ENCODE results near the gene RASA3.
"Not testable (repeated sequence)": the region's sequence is repeated elsewhere in the genome, so short reads cannot be mapped to it uniquely, and the experiment has no call there.

The RASA3 gene

DNA sequence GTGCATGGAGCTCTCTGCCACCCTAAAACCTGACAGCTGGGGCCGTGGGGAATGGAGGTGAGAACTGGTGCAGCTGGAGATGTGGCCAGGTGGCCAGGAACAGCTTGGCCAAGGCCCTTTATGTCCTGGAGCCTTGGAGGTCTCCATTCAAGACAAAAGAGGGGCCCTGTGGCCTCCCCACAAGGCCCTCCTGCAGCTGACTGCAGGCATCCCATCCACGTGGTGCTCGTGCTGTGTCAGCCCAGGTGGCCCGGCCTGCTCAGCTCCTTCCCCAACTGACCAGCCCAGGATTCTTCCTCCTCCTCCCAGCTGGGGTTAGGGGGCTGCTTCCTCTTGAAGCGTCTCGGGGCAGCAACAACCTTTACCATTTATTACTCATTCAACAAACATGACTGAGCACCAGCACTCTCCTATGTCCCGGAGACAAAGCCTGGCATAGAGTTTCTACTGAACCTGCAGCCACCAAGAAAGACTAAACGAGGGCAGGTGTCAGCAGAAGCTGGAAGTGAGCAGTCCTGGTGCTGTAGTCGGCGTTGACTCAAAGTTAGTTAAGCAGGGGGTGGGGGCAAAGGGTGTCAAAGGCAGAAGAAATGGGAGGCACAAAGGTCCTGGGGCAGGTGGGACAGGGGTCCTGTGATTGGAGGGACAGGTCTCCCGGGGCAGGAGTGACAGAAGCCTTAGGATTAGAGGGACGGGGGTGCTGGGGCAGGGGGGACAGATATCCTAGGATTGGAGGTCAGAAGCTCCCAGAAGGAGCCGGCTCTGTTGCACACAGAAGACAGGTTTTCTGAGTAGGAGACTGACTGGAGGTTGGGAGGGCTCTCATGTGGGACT lies 135.3 kb downstream of the RASA3 start:
- no peak for DNase-seq

DNA sequence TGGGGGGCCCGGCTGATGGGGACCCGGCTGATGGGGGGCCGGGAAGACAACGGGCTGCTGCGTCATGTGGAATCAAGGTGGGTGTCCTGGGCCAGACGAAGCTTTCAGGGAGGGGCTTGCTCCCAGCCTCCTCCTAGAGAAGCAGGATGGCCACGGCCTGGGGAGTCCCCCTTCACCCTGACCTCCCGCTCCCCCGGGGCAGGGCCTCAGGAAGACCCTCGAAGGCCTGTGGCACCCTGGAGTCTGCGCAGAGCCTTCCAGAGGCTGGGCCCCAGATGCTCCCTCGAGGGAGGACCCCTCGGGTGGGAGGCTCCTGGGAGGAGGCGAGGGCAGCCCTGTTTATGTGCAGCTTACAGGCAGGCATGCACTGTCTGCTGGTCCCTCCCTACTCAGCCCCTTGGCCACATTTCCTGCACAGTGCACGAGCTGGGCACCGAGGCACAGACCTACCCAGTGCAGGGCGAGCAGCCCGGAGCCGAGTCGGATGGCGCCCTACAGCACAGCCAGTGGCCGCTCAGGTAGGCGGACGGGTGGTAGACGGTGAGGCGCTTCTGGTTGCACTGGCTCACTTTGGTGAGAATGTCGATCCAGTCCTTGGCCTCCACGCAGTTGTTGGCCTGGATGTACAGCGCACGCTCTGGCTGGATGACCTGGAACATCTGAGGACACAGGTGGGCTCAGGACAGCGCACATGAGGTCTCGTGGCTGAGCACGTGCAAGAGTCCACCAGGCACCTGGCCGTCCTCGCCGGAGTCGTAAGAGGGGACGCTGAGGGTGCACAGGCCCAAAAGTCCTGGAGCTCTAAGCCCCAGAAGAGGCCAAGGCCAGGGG lies 136.1 kb downstream of the RASA3 start:
- no peak for DNase-seq

GRCh38 chr13:113995051-113995601 lies 137.3 kb downstream of the RASA3 start:
- no peak for DNase-seq

DNA sequence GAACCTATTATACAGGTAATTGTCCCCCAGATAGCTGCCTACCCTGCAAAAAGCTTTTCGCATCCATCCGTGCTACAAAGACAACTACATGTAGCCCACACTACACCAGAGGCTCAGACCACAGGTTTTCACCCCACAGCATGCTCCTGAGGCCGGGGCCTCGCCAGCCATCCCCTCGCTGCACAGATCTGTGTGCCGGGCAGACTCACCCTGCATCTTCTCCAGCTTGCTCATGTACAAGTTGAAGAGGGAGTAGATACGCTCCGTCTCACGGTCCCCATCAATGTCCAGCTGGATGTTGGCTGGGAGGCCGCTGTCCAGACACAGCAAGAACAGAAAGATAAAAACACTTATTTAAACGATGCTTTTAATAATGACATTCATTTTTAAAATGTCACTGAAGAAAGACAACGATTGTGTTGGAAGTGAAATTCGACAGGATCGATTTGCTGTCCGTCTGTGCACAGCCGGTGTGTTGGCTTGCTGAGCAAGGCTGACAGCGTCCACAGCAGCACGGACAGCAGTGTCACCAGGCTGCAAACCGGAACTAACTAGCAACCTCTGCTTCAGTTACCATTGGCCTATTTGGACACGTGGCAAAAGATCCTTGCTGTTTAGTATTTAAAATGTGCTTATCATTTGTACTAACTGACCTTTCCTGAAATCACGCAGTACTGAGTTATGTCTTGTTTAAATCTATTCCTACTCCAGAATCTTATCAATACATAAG lies 140.0 kb downstream of the RASA3 start:
- DNase-seq, result no peak

GRCh38 chr13:113991676-113992179 lies 140.7 kb downstream of the RASA3 start:
- no peak for DNase-seq

- DNase-seq, result no peak
These were observed 141.2 kb downstream of the RASA3 start for GRCh38 chr13:113991191-113991669.

DNA sequence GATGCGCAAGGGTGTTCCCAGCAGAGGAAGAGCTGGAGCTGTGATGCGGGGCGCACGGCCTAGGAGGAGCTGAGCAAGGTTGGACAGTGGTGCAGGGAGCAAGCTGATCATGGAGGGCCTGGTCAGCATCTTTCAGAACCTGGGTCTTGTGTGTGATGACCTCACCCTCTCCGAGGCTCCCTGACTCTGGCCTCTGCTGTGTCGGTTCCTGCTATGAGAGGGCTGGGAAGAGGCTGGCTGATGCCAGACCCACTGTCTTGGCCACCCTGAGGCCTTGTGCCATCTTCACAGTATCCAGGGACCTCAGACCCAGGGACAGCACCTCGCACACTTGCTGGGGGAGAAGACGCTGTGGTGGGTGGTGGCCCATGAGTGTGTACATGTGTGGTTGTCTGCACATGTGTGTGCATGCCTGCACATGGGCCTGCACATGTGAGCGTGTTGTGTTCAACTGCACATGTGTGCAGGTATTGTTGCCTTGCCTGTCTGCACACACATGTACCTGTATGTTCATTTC lies 142.0 kb downstream of the RASA3 start:
- DNase-seq, result no peak

- DNase-seq, result no peak
These were observed 142.7 kb downstream of the RASA3 start for GRCh38 chr13:113989585-113990300.

GRCh38 chr13:113988859-113989258 lies 143.6 kb downstream of the RASA3 start:
- not testable (repeated sequence) for DNase-seq

DNA sequence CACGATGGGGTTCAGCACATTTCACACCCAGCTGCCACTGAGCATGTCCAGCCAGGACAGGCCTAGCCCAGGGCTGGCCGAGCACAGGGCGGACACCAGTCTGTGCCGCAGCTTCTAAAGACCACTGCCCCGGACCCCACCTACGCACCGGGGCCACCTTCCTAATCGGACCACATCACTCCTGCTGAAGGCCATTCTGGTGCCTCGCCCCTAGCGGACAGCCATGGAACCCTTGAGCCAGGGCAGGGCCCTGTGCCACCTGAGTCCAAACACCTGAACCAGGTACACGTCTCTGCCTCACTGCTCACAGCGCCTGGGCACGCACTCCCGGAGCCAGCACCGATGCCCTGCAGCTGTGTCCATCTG lies 150.1 kb downstream of the RASA3 start:
- no peak for DNase-seq

- DNase-seq, result no peak
These were observed 150.7 kb downstream of the RASA3 start for GRCh38 chr13:113981611-113982295.

DNA sequence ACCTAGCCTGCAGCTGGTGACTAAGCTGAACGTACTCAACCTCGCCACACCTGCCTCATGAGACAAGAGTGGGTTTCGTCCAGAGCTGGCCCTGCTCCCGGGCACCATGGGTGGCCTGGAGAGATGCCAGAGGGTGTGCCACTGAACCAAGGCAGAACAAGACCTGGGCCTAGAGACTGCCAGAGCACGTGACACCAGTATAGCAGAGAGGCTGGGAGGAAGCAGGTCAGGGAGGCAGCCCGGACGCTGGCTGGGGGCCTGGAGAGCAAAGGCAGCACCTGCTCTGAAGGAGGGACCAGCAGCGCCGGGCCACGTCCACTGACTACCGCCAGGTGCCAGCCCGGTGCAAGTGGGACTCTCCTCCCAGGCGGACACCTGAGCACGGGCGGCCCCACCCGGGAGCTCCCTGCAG lies 151.2 kb downstream of the RASA3 start:
- no peak for DNase-seq

GRCh38 chr13:113980489-113981064 lies 151.8 kb downstream of the RASA3 start:
- no peak for DNase-seq

DNA sequence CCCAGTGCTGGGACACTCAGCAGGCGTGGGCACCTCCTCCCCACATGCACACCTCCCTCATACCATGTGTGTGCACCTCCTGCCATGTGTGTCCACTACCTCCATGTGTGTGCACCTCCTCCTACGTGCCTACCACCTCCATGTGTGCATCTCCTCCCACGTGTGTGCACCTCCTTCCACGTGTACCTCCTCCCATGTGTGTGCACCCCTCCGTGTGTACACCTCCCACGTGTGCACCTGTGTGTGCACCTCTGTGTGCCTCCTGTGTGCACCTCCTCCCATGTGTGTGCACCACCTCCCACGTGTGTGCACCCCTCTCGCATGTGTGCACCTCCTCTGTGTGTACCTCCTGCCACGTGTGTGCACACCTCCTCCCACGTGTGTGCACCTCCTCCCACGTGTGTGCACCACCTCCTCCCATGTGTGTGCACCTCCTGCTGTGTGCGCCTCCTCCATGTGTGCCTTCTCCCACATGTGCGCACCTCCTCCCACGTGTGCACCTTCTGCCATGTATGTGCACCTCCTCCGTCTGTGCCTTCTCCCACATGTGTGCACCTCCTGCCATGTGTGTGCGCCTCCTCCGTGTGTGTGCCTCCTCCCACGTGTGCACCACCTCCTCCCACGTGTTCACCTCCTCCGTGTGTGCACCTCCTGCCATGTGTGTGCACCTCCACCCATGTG lies 152.5 kb downstream of the RASA3 start:
- no peak for DNase-seq

GRCh38 chr13:113978741-113979481 lies 153.5 kb downstream of the RASA3 start:
- DNase-seq, result no peak

GRCh38 chr13:113977976-113978375 lies 154.4 kb downstream of the RASA3 start:
- no peak for DNase-seq

DNA sequence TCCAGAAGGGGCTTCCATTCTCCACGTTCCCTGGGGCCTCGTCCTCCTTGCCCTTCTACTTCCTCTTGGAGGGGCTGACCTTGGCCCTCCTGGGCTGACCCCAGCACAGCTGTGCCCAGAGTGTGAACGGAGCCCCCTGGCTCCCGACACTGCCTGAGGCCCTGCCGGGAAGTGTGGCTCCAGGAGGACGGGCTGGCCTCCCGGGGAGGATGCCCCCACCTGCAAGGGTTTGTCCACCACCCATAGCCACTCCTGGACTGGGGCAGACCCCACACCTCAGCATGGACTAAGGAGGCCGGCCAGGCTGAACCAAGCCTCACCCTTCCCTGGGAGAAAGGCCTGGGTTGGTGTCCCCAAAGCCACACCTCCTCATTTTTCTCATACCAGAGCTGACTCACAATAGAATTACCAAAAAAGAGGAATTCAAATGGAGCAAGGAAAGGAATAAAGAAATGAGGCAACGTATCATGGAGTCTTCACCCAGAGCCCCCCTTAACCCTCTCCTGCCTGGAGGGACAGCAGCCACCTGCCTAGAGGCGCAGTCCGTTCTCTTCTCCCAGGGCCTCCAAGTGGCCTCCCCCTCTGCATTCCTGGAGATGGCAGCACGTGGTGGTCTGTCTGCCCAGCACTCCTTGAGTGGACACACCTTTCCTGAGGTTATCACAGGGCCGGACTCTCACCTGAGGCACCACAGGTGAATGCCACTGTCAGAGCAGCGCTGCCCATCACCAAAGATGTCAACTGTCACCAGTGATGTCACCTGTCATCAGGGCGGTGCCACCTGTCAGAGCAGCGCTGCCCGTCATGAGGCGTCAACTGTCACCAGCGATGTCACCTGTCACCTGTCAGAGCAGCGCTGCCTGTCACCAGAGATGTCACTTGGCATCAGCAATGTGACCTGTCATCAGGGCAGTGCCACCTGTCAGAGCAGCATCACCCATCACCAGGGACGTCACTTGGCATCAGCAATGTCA lies 155.4 kb downstream of the RASA3 start:
- DNase-seq, result no peak

- no peak for DNase-seq
These were observed 157.0 kb downstream of the RASA3 start for GRCh38 chr13:113975416-113975815.
